NB4 (cell line): Measurements from ENCODE around the gene STIM1.

Experiments
- MYC ChIP-seq: IDR thresholded peaks from 2 replicates; pipeline ENCODE4 v1.6.1; 2011; ENCODE audit warnings: low read depth, low read length
- POLR2A ChIP-seq: IDR thresholded peaks from 2 replicates; pipeline ENCODE4 v1.6.1; 2011; ENCODE audit warnings: mild to moderate bottlenecking; ENCODE audit not compliant: insufficient read length; ENCODE audit errors: extremely low read depth
- TF ChIP-seq, protein P1 (sequence below): IDR thresholded peaks from one replicate; pipeline ENCODE4 v1.5.1; 2012; ENCODE audit warnings: low read depth, low read length
- TF ChIP-seq, protein P2 (sequence below): IDR thresholded peaks from 2 replicates; pipeline ENCODE4 v1.6.1; 2011; ENCODE audit warnings: low read depth, low read length

DNA sequence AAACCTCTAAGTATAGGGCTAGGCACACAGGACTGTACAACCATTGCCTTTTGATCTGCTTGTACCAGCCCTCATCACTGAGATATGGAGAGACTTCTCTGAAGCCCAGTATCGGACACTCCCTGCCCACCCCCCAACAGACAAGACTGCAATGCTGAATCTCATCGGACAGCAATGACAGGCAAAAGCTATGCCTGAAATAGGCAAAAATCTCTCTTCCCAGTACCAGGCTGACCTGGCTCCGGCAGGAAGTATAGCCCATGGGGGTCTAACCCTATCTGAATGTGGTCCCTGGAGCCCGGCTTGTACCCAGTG lies 21.2 kb upstream of the STIM1 start:
- TF ChIP-seq, protein P1, sequence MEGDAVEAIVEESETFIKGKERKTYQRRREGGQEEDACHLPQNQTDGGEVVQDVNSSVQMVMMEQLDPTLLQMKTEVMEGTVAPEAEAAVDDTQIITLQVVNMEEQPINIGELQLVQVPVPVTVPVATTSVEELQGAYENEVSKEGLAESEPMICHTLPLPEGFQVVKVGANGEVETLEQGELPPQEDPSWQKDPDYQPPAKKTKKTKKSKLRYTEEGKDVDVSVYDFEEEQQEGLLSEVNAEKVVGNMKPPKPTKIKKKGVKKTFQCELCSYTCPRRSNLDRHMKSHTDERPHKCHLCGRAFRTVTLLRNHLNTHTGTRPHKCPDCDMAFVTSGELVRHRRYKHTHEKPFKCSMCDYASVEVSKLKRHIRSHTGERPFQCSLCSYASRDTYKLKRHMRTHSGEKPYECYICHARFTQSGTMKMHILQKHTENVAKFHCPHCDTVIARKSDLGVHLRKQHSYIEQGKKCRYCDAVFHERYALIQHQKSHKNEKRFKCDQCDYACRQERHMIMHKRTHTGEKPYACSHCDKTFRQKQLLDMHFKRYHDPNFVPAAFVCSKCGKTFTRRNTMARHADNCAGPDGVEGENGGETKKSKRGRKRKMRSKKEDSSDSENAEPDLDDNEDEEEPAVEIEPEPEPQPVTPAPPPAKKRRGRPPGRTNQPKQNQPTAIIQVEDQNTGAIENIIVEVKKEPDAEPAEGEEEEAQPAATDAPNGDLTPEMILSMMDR: no peak
- TF ChIP-seq POLR2A (no peak), MYC (no peak)
- TF ChIP-seq, protein P2, sequence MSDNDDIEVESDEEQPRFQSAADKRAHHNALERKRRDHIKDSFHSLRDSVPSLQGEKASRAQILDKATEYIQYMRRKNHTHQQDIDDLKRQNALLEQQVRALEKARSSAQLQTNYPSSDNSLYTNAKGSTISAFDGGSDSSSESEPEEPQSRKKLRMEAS: no peak
